HEK293 (cell line): ENCODE results near the gene MT2A.

Experiments used
- CTCF ChIA-PET: fragments of 350-600 bp; formaldehyde crosslinking; extraction: SDS; loops from one replicate; lab custom pipeline; 2021; ENCODE audit warnings: antibody characterized with exemption; lab: Yijun Ruan, JAX
- POLR2A ChIA-PET: fragments of 300-600 bp; formaldehyde crosslinking; extraction: SDS; loops from one replicate; lab custom pipeline; 2020; ENCODE audit warnings: antibody characterized with exemption, inconsistent platforms; lab: Yijun Ruan, JAX
- H3K27ac ChIP-seq: fragments of 200-500 bp; sonication (Bioruptor generic); 2 replicates; pipeline ENCODE4 v1.5.1; 2014; ENCODE audit warnings: low read depth, low read length, control low read depth, inconsistent platforms; ENCODE audit errors: extremely low read depth
- H3K36me3 ChIP-seq, 2 experiments: fragments of 200-500 bp in 1 of 2; sonication (Bioruptor generic) in 1 of 2; 1 replicate in 1 of 2; 2 replicates in 1 of 2; pipeline ENCODE4 v1.5.1; 2014 to 2017; ENCODE audit warnings: inconsistent platforms in 2 of 2, low read length in 2 of 2; ENCODE audit not compliant: control insufficient read depth in 2 of 2, insufficient read depth in 1 of 2
- H3K4me1 ChIP-seq: fragments of 200-500 bp; sonication (Bioruptor generic); 2 replicates; pipeline ENCODE4 v1.5.1; 2014; ENCODE audit warnings: mild to moderate bottlenecking, low read length, inconsistent platforms; ENCODE audit not compliant: control insufficient read depth, insufficient read depth
- H3K4me3 ChIP-seq: 2 replicates; pipeline ENCODE4 v1.5.1; 2011; ENCODE audit warnings: low read depth, mild to moderate bottlenecking, control low read depth, low read length, moderate library complexity
- H3K9me3 ChIP-seq: fragments of 200-500 bp; sonication (Bioruptor generic); 2 replicates; pipeline ENCODE4 v1.5.1; 2014; ENCODE audit warnings: low read depth, low read length, inconsistent platforms; ENCODE audit not compliant: control insufficient read depth, insufficient read depth
- HOXA7 ChIP-seq: sonication (generic); formaldehyde crosslinking; IDR thresholded peaks from 2 replicates; pipeline ENCODE4 v1.8.1; 2022; ENCODE audit warnings: missing genetic modification reagents, borderline replicate concordance
- MZF1 ChIP-seq: fragments of 450-650 bp; formaldehyde crosslinking; IDR thresholded peaks from 2 replicates; pipeline ENCODE4 v1.5.1; 2017; ENCODE audit warnings: missing biosample characterization, missing genetic modification characterization, borderline replicate concordance
- RBAK ChIP-seq: fragments of 450-650 bp; formaldehyde crosslinking; IDR thresholded peaks from 2 replicates; pipeline ENCODE4 v1.5.1; 2016; ENCODE audit warnings: missing biosample characterization, missing genetic modification characterization
- SP3 ChIP-seq: fragments of 450-650 bp; formaldehyde crosslinking; IDR thresholded peaks from 2 replicates; pipeline ENCODE4 v1.5.1; 2016; ENCODE audit warnings: missing biosample characterization, missing genetic modification characterization
- ZBTB1 ChIP-seq: fragments of 450-650 bp; formaldehyde crosslinking; IDR thresholded peaks from 2 replicates; pipeline ENCODE4 v1.5.1; 2016; ENCODE audit warnings: missing biosample characterization, missing genetic modification characterization
- ZNF132 ChIP-seq: fragments of 450-650 bp; formaldehyde crosslinking; IDR thresholded peaks from 2 replicates; pipeline ENCODE4 v1.5.1; 2017; ENCODE audit warnings: missing biosample characterization, missing genetic modification characterization, borderline replicate concordance
- ZNF202 ChIP-seq: fragments of 450-650 bp; formaldehyde crosslinking; IDR thresholded peaks from 2 replicates; pipeline ENCODE4 v1.5.1; 2016; ENCODE audit warnings: missing biosample characterization, missing genetic modification characterization, borderline replicate concordance
- ZNF391 ChIP-seq: fragments of 450-650 bp; formaldehyde crosslinking; IDR thresholded peaks from 2 replicates; pipeline ENCODE4 v1.5.1; 2016; ENCODE audit warnings: low read depth, missing biosample characterization, missing genetic modification characterization, borderline replicate concordance
- ZNF416 ChIP-seq: fragments of 450-650 bp; formaldehyde crosslinking; IDR thresholded peaks from 2 replicates; pipeline ENCODE4 v1.5.1; 2016; ENCODE audit warnings: missing biosample characterization, missing genetic modification characterization
- ZNF555 ChIP-seq: fragments of 450-650 bp; formaldehyde crosslinking; conservative IDR thresholded peaks from 2 replicates; pipeline ENCODE4 v1.5.1; 2017; ENCODE audit warnings: missing biosample characterization, mild to moderate bottlenecking, missing genetic modification characterization, inconsistent platforms
- ZNF629 ChIP-seq: fragments of 450-650 bp; formaldehyde crosslinking; IDR thresholded peaks from 2 replicates; pipeline ENCODE4 v1.5.1; 2017; ENCODE audit warnings: missing biosample characterization, missing genetic modification characterization
- ZNF660 ChIP-seq: fragments of 450-650 bp; IDR thresholded peaks from 2 replicates; pipeline ENCODE4 v1.5.1; 2018; ENCODE audit warnings: missing biosample characterization, mild to moderate bottlenecking, missing genetic modification characterization
- ZNF76 ChIP-seq: fragments of 450-650 bp; formaldehyde crosslinking; IDR thresholded peaks from 2 replicates; pipeline ENCODE4; 2016; ENCODE audit warnings: low read depth, missing biosample characterization, missing genetic modification characterization, borderline replicate concordance
- ZNF791 ChIP-seq: fragments of 450-650 bp; formaldehyde crosslinking; IDR thresholded peaks from 2 replicates; pipeline ENCODE4 v1.5.1; 2016; ENCODE audit warnings: missing biosample characterization, missing genetic modification characterization
- ZSCAN30 ChIP-seq: fragments of 450-650 bp; IDR thresholded peaks from 2 replicates; pipeline ENCODE4 v1.5.1; 2018; ENCODE audit warnings: missing biosample characterization, mild to moderate bottlenecking, missing genetic modification characterization, moderate library complexity
- ZXDB ChIP-seq: fragments of 450-650 bp; formaldehyde crosslinking; IDR thresholded peaks from 2 replicates; pipeline ENCODE4 v1.5.1; 2016; ENCODE audit warnings: missing biosample characterization, missing genetic modification characterization
- TF ChIP-seq, protein P1 (sequence below): fragments of 450-650 bp; formaldehyde crosslinking; IDR thresholded peaks from 2 replicates; pipeline ENCODE4 v1.5.1; 2016; ENCODE audit warnings: missing biosample characterization, missing genetic modification characterization
- TF ChIP-seq, protein P2 (sequence below): fragments of 450-650 bp; formaldehyde crosslinking; IDR thresholded peaks from 2 replicates; pipeline ENCODE4 v1.5.1; 2016; ENCODE audit warnings: missing biosample characterization, missing genetic modification characterization
- TF ChIP-seq, protein P3 (sequence below): fragments of 450-650 bp; formaldehyde crosslinking; IDR thresholded peaks from 2 replicates; pipeline ENCODE4 v1.5.1; 2016; ENCODE audit warnings: missing biosample characterization, missing genetic modification characterization
- TF ChIP-seq, protein P4 (sequence below): fragments of 450-650 bp; formaldehyde crosslinking; IDR thresholded peaks from 2 replicates; pipeline ENCODE4 v1.5.1; 2017; ENCODE audit warnings: missing biosample characterization, missing genetic modification characterization
- TF ChIP-seq, protein P5 (sequence below): fragments of 450-650 bp; formaldehyde crosslinking; IDR thresholded peaks from 2 replicates; pipeline ENCODE4 v1.5.1; 2016; ENCODE audit warnings: missing biosample characterization, missing genetic modification characterization

The MT2A gene

DNA sequence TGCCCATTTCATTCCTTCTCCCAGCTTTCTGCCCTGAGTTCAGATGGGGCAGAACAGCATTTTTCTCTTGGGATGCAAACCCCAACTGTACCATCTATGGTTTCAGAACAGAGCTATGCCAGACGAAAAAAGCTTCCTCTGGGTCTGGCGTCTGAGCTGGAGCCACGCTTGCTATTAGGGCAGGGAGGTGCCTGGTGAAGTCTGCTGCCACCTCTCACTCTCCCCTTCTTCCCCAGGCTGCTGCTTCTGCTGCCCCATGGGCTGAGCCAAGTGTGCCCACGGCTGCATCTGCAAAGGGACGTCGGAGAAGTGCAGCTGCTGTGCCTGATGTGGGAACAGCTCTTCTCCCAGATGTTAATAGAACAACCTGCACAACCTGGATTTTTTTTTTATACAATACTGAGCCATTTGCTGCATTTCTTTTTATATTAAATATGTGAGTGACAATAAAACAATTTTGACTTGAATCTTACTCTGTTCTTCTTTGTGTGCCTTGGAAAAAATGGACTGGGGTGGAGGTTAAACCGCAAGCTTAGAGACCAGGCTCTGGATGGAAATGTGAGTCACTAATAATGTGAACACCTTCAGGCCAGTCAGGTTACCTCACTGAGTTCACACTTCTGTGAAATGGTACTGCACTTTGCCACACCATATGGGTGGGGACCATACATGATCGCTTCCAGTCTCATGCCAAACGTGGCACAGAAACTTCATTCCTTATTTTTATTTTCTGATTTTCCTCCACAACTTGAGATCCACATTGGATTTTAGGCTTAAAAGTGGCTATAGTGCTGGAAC, 28.4 kb downstream of the MT2A start:
- no peak overlapping the region for H3K4me3 ChIP-seq
- TF ChIP-seq HOXA7 (CRISPR knock-in tag), result no peak
- TF ChIP-seq, protein P1, sequence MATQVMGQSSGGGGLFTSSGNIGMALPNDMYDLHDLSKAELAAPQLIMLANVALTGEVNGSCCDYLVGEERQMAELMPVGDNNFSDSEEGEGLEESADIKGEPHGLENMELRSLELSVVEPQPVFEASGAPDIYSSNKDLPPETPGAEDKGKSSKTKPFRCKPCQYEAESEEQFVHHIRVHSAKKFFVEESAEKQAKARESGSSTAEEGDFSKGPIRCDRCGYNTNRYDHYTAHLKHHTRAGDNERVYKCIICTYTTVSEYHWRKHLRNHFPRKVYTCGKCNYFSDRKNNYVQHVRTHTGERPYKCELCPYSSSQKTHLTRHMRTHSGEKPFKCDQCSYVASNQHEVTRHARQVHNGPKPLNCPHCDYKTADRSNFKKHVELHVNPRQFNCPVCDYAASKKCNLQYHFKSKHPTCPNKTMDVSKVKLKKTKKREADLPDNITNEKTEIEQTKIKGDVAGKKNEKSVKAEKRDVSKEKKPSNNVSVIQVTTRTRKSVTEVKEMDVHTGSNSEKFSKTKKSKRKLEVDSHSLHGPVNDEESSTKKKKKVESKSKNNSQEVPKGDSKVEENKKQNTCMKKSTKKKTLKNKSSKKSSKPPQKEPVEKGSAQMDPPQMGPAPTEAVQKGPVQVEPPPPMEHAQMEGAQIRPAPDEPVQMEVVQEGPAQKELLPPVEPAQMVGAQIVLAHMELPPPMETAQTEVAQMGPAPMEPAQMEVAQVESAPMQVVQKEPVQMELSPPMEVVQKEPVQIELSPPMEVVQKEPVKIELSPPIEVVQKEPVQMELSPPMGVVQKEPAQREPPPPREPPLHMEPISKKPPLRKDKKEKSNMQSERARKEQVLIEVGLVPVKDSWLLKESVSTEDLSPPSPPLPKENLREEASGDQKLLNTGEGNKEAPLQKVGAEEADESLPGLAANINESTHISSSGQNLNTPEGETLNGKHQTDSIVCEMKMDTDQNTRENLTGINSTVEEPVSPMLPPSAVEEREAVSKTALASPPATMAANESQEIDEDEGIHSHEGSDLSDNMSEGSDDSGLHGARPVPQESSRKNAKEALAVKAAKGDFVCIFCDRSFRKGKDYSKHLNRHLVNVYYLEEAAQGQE (tag by site-specific recombination), result no peak
- no peak for TF ChIP-seq ZNF391 (tag by site-specific recombination)
- no peak for TF ChIP-seq ZNF76 (tag by site-specific recombination)
- no peak for TF ChIP-seq SP3 (tag by site-specific recombination)
- no peak for TF ChIP-seq ZNF791
- TF ChIP-seq, protein P2, sequence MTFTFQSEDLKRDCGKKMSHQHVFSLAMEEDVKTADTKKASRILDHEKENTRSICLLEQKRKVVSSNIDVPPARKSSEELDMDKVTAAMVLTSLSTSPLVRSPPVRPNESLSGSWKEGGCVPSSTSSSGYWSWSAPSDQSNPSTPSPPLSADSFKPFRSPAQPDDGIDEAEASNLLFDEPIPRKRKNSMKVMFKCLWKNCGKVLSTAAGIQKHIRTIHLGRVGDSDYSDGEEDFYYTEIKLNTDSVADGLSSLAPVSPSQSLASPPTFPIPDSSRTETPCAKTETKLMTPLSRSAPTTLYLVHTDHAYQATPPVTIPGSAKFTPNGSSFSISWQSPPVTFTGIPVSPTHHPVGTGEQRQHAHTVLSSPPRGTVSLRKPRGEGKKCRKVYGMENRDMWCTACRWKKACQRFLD (tag by site-specific recombination), result no peak
- TF ChIP-seq ZNF202 (tag by site-specific recombination), result no peak
- no peak for TF ChIP-seq MZF1
- TF ChIP-seq ZSCAN30, result no peak
- TF ChIP-seq, protein P3, sequence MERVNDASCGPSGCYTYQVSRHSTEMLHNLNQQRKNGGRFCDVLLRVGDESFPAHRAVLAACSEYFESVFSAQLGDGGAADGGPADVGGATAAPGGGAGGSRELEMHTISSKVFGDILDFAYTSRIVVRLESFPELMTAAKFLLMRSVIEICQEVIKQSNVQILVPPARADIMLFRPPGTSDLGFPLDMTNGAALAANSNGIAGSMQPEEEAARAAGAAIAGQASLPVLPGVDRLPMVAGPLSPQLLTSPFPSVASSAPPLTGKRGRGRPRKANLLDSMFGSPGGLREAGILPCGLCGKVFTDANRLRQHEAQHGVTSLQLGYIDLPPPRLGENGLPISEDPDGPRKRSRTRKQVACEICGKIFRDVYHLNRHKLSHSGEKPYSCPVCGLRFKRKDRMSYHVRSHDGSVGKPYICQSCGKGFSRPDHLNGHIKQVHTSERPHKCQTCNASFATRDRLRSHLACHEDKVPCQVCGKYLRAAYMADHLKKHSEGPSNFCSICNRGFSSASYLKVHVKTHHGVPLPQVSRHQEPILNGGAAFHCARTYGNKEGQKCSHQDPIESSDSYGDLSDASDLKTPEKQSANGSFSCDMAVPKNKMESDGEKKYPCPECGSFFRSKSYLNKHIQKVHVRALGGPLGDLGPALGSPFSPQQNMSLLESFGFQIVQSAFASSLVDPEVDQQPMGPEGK (tag by site-specific recombination), result no peak
- no peak for TF ChIP-seq ZBTB1
- no peak for TF ChIP-seq RBAK (tag by site-specific recombination)
- H3K4me1 ChIP-seq, result no peaks in the 10 kb centered on the region
- ChIA-PET CTCF (interaction anchor here (0.7 kb wide), 1 partner anchor 14 kb away, joined by 3 read pairs; no protein-coding TSS in a partner anchor), POLR2A (no interaction called here)
- H3K9me3 ChIP-seq, result no peaks in the 10 kb centered on the region
- no peaks in the 10 kb centered on the region for H3K36me3 ChIP-seq
- no peak overlapping the region for H3K27ac ChIP-seq

GRCh38 chr16:56637814-56638750, 29.7 kb downstream of the MT2A start, which contains the start of gene MT1A:
MT1A (plus strand) TSS chr16:56638666; CDS start chr16:56638739, 73 bp downstream.
- Histone ChIP-seq H3K36me3 (no peaks in the 10 kb centered on the region), H3K9me3 (no peaks in the 10 kb centered on the region), H3K4me1 (no peaks in the 10 kb centered on the region), H3K4me3 (no peak within 1 kb of the TSS), H3K27ac (no peak within 1 kb of the TSS)
- CTCF ChIA-PET, result interaction anchor here (1.0 to 1.2 kb wide), 2 partner anchors 11 to 61 kb away, joined by 3 read pairs; no protein-coding TSS in a partner anchor
- POLR2A ChIA-PET, result no interaction called here
- TF ChIP-seq ZXDB (tag by site-specific recombination), result no peak
- TF ChIP-seq ZNF555, result no peak
- TF ChIP-seq ZNF132 (tag by site-specific recombination), result no peak
- TF ChIP-seq, protein P4, sequence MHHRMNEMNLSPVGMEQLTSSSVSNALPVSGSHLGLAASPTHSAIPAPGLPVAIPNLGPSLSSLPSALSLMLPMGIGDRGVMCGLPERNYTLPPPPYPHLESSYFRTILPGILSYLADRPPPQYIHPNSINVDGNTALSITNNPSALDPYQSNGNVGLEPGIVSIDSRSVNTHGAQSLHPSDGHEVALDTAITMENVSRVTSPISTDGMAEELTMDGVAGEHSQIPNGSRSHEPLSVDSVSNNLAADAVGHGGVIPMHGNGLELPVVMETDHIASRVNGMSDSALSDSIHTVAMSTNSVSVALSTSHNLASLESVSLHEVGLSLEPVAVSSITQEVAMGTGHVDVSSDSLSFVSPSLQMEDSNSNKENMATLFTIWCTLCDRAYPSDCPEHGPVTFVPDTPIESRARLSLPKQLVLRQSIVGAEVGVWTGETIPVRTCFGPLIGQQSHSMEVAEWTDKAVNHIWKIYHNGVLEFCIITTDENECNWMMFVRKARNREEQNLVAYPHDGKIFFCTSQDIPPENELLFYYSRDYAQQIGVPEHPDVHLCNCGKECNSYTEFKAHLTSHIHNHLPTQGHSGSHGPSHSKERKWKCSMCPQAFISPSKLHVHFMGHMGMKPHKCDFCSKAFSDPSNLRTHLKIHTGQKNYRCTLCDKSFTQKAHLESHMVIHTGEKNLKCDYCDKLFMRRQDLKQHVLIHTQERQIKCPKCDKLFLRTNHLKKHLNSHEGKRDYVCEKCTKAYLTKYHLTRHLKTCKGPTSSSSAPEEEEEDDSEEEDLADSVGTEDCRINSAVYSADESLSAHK (tag by site-specific recombination), result no peak
- no peak for TF ChIP-seq ZNF416 (tag by site-specific recombination)
- TF ChIP-seq, protein P5, sequence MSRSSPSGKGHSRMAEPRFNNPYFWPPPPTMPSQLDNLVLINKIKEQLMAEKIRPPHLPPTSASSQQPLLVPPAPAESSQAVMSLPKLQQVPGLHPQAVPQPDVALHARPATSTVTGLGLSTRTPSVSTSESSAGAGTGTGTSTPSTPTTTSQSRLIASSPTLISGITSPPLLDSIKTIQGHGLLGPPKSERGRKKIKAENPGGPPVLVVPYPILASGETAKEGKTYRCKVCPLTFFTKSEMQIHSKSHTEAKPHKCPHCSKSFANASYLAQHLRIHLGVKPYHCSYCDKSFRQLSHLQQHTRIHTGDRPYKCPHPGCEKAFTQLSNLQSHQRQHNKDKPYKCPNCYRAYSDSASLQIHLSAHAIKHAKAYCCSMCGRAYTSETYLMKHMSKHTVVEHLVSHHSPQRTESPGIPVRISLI, result no peak
- TF ChIP-seq ZNF629, result no peak
- no peak for TF ChIP-seq ZNF660 (tag by site-specific recombination)
